HG02571 (cell line): ENCODE measurements around the gene AKT1.

Experiments used
- ATAC-seq: cut with Tn5 transposase; IDR thresholded peaks from one replicate; pipeline ENCODE4 v1.9.1; 2021; ENCODE audit warnings: mild to moderate bottlenecking, moderate library complexity; ENCODE audit not compliant: unreplicated experiment

Gene AKT1

GRCh38 chr14:104786726-104787675 is 8.5 kb downstream of the AKT1 start:
- no peak for ATAC-seq

- no peak for ATAC-seq
These were observed 9.4 kb downstream of the AKT1 start for GRCh38 chr14:104786091-104786586.

GRCh38 chr14:104785708-104786080 is 9.9 kb downstream of the AKT1 start:
- no peak for ATAC-seq

- ATAC-seq = no peak
These were observed 10.5 kb downstream of the AKT1 start for GRCh38 chr14:104784846-104785707.

GRCh38 chr14:104784218-104784568 is 11.4 kb downstream of the AKT1 start:
- no peak for ATAC-seq

- ATAC-seq = no peak
These were observed 11.9 kb downstream of the AKT1 start for GRCh38 chr14:104783484-104784217.

GRCh38 chr14:104782808-104783139 is 12.8 kb downstream of the AKT1 start:
- ATAC-seq = no peak

- no peak for ATAC-seq
These were observed 13.3 kb downstream of the AKT1 start for GRCh38 chr14:104782086-104782807.

GRCh38 chr14:104781271-104782077 is 14.1 kb downstream of the AKT1 start:
- no peak for ATAC-seq

GRCh38 chr14:104780513-104781030 is 15.0 kb downstream of the AKT1 start:
- ATAC-seq = no peak

- no peak for ATAC-seq
These were observed 15.6 kb downstream of the AKT1 start for GRCh38 chr14:104779776-104780512.

GRCh38 chr14:104778694-104779331 is 16.7 kb downstream of the AKT1 start:
- no peak for ATAC-seq

- ATAC-seq = no peak
These were observed 17.7 kb downstream of the AKT1 start for GRCh38 chr14:104777808-104778249.

- no peak for ATAC-seq
These were observed 18.4 kb downstream of the AKT1 start for GRCh38 chr14:104776961-104777807.

- ATAC-seq = no peak
These were observed 19.1 kb downstream of the AKT1 start for GRCh38 chr14:104776481-104776880.

- no peak for ATAC-seq
These were observed 20.5 kb downstream of the AKT1 start for GRCh38 chr14:104775073-104775489.

GRCh38 chr14:104774453-104775072 is 21.0 kb downstream of the AKT1 start:
- no peak for ATAC-seq
